MM.1S (cell line): ENCODE results near the gene TSPAN32.

Source experiments
- DNase-seq: peaks from one replicate; pipeline ENCODE4 v3.0.0-alpha.2; 2015
- H2AFZ ChIP-seq: fragments of 300-600 bp; sonication (generic); 2 replicates; pipeline ENCODE4 v1.6.0; 2016; ENCODE audit warnings: antibody characterized with exemption, low read length
- H3F3A ChIP-seq: fragments of 300-600 bp; sonication (generic); 2 replicates; pipeline ENCODE4 v1.6.1; 2016; ENCODE audit warnings: mild to moderate bottlenecking, antibody characterized with exemption, low read length, moderate library complexity, mixed read lengths; ENCODE audit not compliant: insufficient read depth
- H3K27ac ChIP-seq: fragments of 300-600 bp; sonication (generic); 2 replicates; pipeline ENCODE4 v1.5.1; 2016; ENCODE audit warnings: mild to moderate bottlenecking, low read length
- H3K27me3 ChIP-seq: fragments of 300-600 bp; sonication (generic); replicated peaks from 2 replicates; pipeline ENCODE4 v1.6.0; 2016; ENCODE audit warnings: low read length; ENCODE audit not compliant: insufficient read depth
- H3K36me3 ChIP-seq: fragments of 300-600 bp; sonication (generic); replicated peaks from 2 replicates; pipeline ENCODE4 v1.6.1; 2016; ENCODE audit warnings: mild to moderate bottlenecking, low read length, mixed read lengths; ENCODE audit not compliant: insufficient read depth
- H3K4me1 ChIP-seq: fragments of 300-600 bp; sonication (generic); 2 replicates; pipeline ENCODE4 v1.6.1; 2016; ENCODE audit warnings: low read length, mixed read lengths
- H3K4me2 ChIP-seq: fragments of 300-600 bp; sonication (generic); 2 replicates; pipeline ENCODE4 v1.6.0; 2016; ENCODE audit warnings: low read depth, low read length
- H3K4me3 ChIP-seq: fragments of 300-600 bp; sonication (generic); 2 replicates; pipeline ENCODE4 v1.5.1; 2016; ENCODE audit warnings: low read length, mixed read lengths
- H3K79me2 ChIP-seq: fragments of 300-600 bp; sonication (generic); 2 replicates; pipeline ENCODE4 v1.6.1; 2016; ENCODE audit warnings: mixed run types, low read length, mixed read lengths
- H3K9ac ChIP-seq: fragments of 300-600 bp; sonication (generic); 2 replicates; pipeline ENCODE4 v1.6.1; 2016; ENCODE audit warnings: low read length, mixed read lengths
- H3K9me2 ChIP-seq: fragments of 300-600 bp; sonication (generic); replicated peaks from 2 replicates; pipeline ENCODE4 v1.6.1; 2016; ENCODE audit warnings: mild to moderate bottlenecking, low read length, mixed read lengths; ENCODE audit not compliant: insufficient read depth
- H3K9me3 ChIP-seq: fragments of 300-600 bp; sonication (generic); replicated peaks from 2 replicates; pipeline ENCODE4 v1.6.1; 2016; ENCODE audit warnings: mild to moderate bottlenecking, low read length, mixed read lengths; ENCODE audit not compliant: insufficient read depth
- H4K20me1 ChIP-seq: fragments of 300-600 bp; sonication (generic); 2 replicates; pipeline ENCODE4 v1.6.1; 2016; ENCODE audit warnings: mild to moderate bottlenecking, low read length, moderate library complexity, mixed read lengths; ENCODE audit not compliant: insufficient read depth
- EZH2 ChIP-seq: fragments of 300-600 bp; sonication (generic); optimal IDR thresholded peaks from 2 replicates; pipeline ENCODE3; 2017; ENCODE audit warnings: low read depth, mild to moderate bottlenecking, antibody characterized with exemption, low read length, mixed read lengths
- EZH2phosphoT487 ChIP-seq: fragments of 300-600 bp; sonication (generic); IDR thresholded peaks from 2 replicates; pipeline ENCODE4 v1.6.1; 2018; ENCODE audit warnings: antibody characterized with exemption, low read length
- TF ChIP-seq, protein P1 (sequence below): fragments of 300-600 bp; sonication (generic); IDR thresholded peaks from 2 replicates; pipeline ENCODE4 v1.5.1; 2016; ENCODE audit warnings: antibody characterized with exemption, low read length, mixed read lengths

TSPAN32 gene

DNA sequence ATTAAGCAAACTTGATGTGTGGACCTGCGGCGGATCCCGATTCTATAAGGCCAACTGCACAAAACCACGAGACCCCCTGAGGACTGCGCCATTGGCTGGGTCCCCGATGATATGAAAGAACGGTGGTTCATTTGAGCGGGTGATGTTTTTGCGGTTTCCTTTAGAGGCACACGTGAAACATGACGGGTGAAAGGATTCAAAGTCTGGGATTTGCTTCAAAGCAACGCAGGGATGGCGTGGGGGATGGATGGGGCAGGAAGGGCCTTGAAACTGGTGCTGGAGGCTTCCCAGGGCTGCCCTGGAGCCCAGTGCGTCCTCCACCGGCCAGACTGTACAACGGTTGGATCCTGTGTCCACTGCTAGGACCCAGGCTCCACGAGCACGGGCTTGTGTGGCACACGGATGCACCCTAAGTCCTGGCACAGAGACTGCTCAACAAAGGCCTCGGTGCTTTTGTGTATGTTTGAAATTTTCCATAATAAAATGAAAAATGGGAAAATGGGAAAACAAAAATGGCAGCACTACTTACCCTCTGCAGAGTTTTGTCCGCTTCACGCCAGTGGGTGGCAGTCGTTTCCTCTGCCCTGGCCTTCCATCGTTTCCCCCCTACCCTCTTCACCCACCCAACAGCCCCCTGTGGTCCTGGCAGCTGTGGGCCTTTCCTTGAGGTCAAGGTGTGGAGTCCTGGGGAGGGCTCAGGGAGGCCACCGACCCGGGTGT, 35.1 kb upstream of the TSPAN32 start:
- H3F3A ChIP-seq = peaks cover 5% of the 10 kb centered on the region; the same call in 1 of the 2 replicates
- no peak overlapping the region for H3K4me3 ChIP-seq
- H3K9me2 ChIP-seq = no peaks in the 10 kb centered on the region
- H3K79me2 ChIP-seq = no peaks in the 10 kb centered on the region
- H3K4me2 ChIP-seq = peak overlapping the region; percentile 64; the same call in 1 of the 2 replicates
- no peaks in the 10 kb centered on the region for H3K9me3 ChIP-seq
- TF ChIP-seq, protein P1, sequence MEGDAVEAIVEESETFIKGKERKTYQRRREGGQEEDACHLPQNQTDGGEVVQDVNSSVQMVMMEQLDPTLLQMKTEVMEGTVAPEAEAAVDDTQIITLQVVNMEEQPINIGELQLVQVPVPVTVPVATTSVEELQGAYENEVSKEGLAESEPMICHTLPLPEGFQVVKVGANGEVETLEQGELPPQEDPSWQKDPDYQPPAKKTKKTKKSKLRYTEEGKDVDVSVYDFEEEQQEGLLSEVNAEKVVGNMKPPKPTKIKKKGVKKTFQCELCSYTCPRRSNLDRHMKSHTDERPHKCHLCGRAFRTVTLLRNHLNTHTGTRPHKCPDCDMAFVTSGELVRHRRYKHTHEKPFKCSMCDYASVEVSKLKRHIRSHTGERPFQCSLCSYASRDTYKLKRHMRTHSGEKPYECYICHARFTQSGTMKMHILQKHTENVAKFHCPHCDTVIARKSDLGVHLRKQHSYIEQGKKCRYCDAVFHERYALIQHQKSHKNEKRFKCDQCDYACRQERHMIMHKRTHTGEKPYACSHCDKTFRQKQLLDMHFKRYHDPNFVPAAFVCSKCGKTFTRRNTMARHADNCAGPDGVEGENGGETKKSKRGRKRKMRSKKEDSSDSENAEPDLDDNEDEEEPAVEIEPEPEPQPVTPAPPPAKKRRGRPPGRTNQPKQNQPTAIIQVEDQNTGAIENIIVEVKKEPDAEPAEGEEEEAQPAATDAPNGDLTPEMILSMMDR = no peak
- no peak for TF ChIP-seq EZH2
- TF ChIP-seq EZH2phosphoT487 = no peak
- H3K4me1 ChIP-seq = peaks cover 7% of the 10 kb centered on the region; the same call in 1 of the 2 replicates
- no peak for DNase-seq
- H4K20me1 ChIP-seq = no peaks in the 10 kb centered on the region
- H3K27me3 ChIP-seq = peaks cover 62% of the 10 kb centered on the region
- H3K36me3 ChIP-seq = no peaks in the 10 kb centered on the region
- no peak overlapping the region for H3K27ac ChIP-seq
- H3K9ac ChIP-seq = no peak overlapping the region
- no peak overlapping the region for H2AFZ ChIP-seq

DNA sequence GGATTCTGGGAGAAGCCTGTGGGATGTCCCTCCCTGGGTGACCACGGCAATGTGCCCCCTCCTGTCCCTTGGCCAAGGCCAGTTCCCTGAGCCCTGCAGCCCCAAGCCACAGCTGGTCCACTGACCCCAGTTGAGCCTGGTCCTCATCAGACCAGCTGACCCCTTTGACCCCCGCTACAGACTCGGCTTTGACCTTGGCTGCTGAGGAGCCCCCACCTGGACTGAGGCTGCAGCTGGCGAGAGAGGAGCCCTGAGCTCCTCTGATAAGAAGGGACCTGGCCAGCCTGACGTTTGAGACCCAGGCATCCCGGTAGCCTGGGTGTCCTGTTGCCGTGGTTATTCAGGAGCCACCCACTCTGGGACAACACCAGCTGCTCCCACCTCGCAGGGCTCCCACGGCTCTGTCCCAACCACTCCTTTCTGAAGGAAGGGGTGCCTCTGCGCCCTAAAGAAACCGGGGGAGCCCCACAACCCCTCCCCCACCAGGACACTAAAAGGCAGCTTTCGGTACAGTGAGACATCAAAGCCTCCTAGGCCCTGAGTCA, 34.4 kb upstream of the TSPAN32 start:
- H3K27me3 ChIP-seq = peaks cover 62% of the 10 kb centered on the region

DNA sequence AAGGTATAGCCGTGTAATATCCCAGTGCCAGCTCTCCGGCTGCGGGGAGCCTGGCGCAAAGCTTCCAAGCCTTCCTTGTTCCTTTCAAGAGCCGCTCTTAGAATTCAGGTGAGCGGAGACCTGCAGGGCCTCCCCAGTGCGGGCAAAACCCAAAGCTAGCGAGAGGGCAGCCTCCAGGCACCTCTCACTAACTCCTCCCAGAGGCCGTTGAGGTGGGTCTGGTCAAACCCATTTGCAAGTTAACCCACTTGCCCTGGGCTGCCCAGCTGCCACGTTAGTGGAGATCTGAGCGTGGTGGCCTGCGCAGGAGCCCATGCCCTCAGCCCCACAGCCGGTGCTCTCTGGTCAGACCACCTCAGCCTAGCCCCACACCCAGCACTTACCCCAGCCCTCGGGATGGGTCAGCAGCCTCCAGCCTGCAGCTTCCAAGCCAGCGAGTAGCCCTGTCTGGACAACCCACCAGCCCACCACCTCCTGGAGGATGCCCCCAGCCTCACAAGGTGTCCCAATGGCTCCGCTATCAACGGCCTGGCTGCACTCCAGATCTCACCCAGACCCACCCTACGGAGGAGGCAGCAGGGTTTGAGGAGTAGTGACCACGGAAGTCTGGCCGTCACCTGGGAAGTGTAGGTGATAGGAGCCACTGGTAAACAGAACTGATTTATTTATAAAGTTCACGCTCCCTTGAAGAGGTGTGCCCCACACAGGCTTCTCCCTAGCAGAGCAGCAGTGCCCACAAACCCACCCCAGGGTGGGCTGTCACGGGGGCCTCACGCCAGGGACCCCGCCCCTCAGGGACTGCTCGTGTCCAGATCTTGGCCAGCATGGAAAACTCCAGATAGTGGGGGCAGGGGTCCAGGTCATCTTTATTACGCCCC, 33.7 kb upstream of the TSPAN32 start:
- no peak for TF ChIP-seq EZH2phosphoT487
- TF ChIP-seq, protein P1 = no peak
- TF ChIP-seq EZH2 = no peak
- Histone ChIP-seq H4K20me1 (no peaks in the 10 kb centered on the region), H3K9ac (no peak overlapping the region), H2AFZ (no peak overlapping the region), H3K4me2 (no peak overlapping the region), H3K4me3 (no peak overlapping the region), H3K79me2 (no peaks in the 10 kb centered on the region), H3K9me2 (no peaks in the 10 kb centered on the region), H3K36me3 (no peaks in the 10 kb centered on the region), H3K27ac (no peak overlapping the region), H3K9me3 (no peaks in the 10 kb centered on the region), H3K27me3 (peaks cover 63% of the 10 kb centered on the region), H3F3A (peaks cover 5% of the 10 kb centered on the region; the same call in 1 of the 2 replicates), H3K4me1 (peaks cover 7% of the 10 kb centered on the region; the same call in 1 of the 2 replicates)
- no peak for DNase-seq

More for the DNA sequence above, 34.4 kb upstream of the TSPAN32 start:
- no peak overlapping the region for H3K4me3 ChIP-seq
- H3K36me3 ChIP-seq = no peaks in the 10 kb centered on the region
- no peaks in the 10 kb centered on the region for H4K20me1 ChIP-seq
- TF ChIP-seq EZH2 (no peak), EZH2phosphoT487 (no peak)
- TF ChIP-seq, protein P1 = no peak
- no peaks in the 10 kb centered on the region for H3K9me3 ChIP-seq
- H3K4me2 ChIP-seq = no peak overlapping the region
- no peak overlapping the region for H3K27ac ChIP-seq
- no peaks in the 10 kb centered on the region for H3K79me2 ChIP-seq
- H3K9ac ChIP-seq = no peak overlapping the region
- H3K9me2 ChIP-seq = no peaks in the 10 kb centered on the region
- DNase-seq = no peak
- H3F3A ChIP-seq = peaks cover 5% of the 10 kb centered on the region; the same call in 1 of the 2 replicates
- peaks cover 7% of the 10 kb centered on the region; the same call in 1 of the 2 replicates for H3K4me1 ChIP-seq
- H2AFZ ChIP-seq = no peak overlapping the region
